Measurements from ENCODE around the gene HOXC4. TPM values are rescaled to one million over a fixed set of nuclear protein-coding genes. Genes with fewer than 3 reads are reported as not detected.

Gene HOXC4
- total and polyA plus RNA-seq, 2 experiments from 2014 or later: not detected

- Histone ChIP-seq H3K9me3 (ENCODE audit: low read depth) (no peaks in the 10 kb centered on the region), H3K4me3 (no peak overlapping the region), H3K27me3 (peaks cover 100% of the 10 kb centered on the region), H3K4me1 (ENCODE audit: low read depth) (no peaks in the 10 kb centered on the region), H3K36me3 (no peaks in the 10 kb centered on the region), H3K27ac (no peak overlapping the region)
- TF ChIP-seq, protein P1, sequence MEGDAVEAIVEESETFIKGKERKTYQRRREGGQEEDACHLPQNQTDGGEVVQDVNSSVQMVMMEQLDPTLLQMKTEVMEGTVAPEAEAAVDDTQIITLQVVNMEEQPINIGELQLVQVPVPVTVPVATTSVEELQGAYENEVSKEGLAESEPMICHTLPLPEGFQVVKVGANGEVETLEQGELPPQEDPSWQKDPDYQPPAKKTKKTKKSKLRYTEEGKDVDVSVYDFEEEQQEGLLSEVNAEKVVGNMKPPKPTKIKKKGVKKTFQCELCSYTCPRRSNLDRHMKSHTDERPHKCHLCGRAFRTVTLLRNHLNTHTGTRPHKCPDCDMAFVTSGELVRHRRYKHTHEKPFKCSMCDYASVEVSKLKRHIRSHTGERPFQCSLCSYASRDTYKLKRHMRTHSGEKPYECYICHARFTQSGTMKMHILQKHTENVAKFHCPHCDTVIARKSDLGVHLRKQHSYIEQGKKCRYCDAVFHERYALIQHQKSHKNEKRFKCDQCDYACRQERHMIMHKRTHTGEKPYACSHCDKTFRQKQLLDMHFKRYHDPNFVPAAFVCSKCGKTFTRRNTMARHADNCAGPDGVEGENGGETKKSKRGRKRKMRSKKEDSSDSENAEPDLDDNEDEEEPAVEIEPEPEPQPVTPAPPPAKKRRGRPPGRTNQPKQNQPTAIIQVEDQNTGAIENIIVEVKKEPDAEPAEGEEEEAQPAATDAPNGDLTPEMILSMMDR (IDR thresholded peaks at IDR 0.05; ENCODE audit: low read depth, low read length): no peak
- DNase-seq (ENCODE audit: low read depth in 1 of 2, low spot score in 1 of 2): no peak
Measured at GRCh38 chr12:54045401-54045800, 8.2 kb upstream of the HOXC4 start.

DNA sequence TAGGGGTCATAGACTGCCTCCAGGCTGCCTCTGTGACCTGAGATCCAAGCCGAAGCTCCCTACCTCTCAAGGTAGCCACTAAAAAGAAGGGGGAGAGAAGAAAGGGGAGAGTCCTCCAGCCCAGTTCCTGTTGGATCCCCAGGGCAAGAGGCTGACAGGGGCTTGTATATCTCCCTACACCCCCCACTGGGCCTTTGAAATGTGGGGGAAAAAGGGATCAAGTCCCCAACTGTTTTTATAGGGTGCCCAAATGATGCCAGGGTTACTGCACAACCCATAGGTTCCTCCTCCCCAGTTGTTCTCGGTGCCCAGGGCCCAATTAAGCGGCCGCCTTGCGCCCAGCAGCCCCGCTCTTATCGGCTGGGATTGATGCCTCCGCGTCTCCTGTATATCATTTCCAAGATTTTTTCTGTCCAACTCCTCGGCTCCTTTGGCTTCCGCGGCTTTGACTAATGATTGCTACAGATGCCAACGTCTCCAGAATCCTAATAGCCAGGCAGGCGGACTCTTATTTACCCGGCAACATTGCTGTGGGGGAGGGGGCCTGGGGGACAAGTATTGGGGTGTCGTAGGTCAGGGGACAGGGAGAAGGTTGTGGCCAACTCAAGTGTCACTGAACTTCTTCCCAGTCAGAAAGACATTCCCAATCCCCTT, 7.6 kb upstream of the HOXC4 start:
- Histone ChIP-seq H3K27me3 (peaks cover 100% of the 10 kb centered on the region), H3K9me3 (ENCODE audit: low read depth) (no peaks in the 10 kb centered on the region), H3K4me3 (no peak overlapping the region), H3K27ac (no peak overlapping the region), H3K36me3 (no peaks in the 10 kb centered on the region), H3K4me1 (ENCODE audit: low read depth) (no peaks in the 10 kb centered on the region)
- TF ChIP-seq, protein P1 (IDR thresholded peaks at IDR 0.05; ENCODE audit: low read depth, low read length): no peak
- no peak for DNase-seq (ENCODE audit: low read depth in 1 of 2, low spot score in 1 of 2)

GRCh38 chr12:54046809-54047159, 6.9 kb upstream of the HOXC4 start:
- TF ChIP-seq, protein P1 (IDR thresholded peaks at IDR 0.05; ENCODE audit: low read depth, low read length): no peak
- H3K4me1 ChIP-seq (ENCODE audit: low read depth): no peaks in the 10 kb centered on the region
- H3K4me3 ChIP-seq: no peak overlapping the region
- no peak for DNase-seq (ENCODE audit: low read depth in 1 of 2, low spot score in 1 of 2)
- H3K27ac ChIP-seq: no peak overlapping the region
- H3K36me3 ChIP-seq: no peaks in the 10 kb centered on the region
- peaks cover 100% of the 10 kb centered on the region for H3K27me3 ChIP-seq
- no peaks in the 10 kb centered on the region for H3K9me3 ChIP-seq (ENCODE audit: low read depth)

GRCh38 chr12:54047160-54047963, 6.3 kb upstream of the HOXC4 start:
- Histone ChIP-seq H3K36me3 (no peaks in the 10 kb centered on the region), H3K4me3 (no peak overlapping the region), H3K27me3 (peaks cover 100% of the 10 kb centered on the region), H3K27ac (no peak overlapping the region), H3K9me3 (ENCODE audit: low read depth) (no peaks in the 10 kb centered on the region), H3K4me1 (ENCODE audit: low read depth) (no peaks in the 10 kb centered on the region)
- TF ChIP-seq, protein P1 (IDR thresholded peaks at IDR 0.05; ENCODE audit: low read depth, low read length): no peak
- no peak for DNase-seq (ENCODE audit: low read depth in 1 of 2, low spot score in 1 of 2)

DNA sequence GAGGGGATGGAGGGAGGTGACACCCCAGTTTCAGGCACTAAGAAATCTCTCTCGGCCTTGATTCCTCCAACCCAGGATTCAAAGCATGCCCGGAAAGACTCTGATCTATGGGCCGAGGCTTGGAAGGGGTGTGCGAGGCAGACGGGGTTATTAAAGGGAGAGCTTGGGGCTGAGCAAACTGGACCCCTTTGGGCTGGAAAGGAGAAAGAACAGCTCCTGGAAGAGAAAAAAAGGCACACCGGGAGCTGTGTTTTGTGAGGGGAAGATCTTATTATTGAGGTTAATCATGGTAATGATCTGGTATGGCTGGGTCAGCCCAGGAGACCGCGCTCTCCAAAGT, 5.7 kb upstream of the HOXC4 start:
- Histone ChIP-seq H3K9me3 (ENCODE audit: low read depth) (no peaks in the 10 kb centered on the region), H3K36me3 (no peaks in the 10 kb centered on the region), H3K27me3 (peaks cover 100% of the 10 kb centered on the region), H3K4me3 (no peak overlapping the region), H3K27ac (no peak overlapping the region), H3K4me1 (ENCODE audit: low read depth) (no peaks in the 10 kb centered on the region)
- no peak for DNase-seq (ENCODE audit: low read depth in 1 of 2, low spot score in 1 of 2)
- TF ChIP-seq, protein P1 (IDR thresholded peaks at IDR 0.05; ENCODE audit: low read depth, low read length): no peak
